Right lung (tissue), 5 donors: ENCODE results near the gene P4HA3. TPM values are rescaled to one million over a fixed set of nuclear protein-coding genes. Genes with fewer than 3 reads are reported as not detected.

ENCODE experiments used
- polyA plus RNA-seq, 5 donors: library from polyadenylated mRNA; unstranded; fragments of 120-200 nt; gene quantifications; one replicate each; pipeline versions ENCODE4 v1.2.1 to v1.2.3, GENCODE V29; 2013; ENCODE audit warnings: inconsistent platforms in 1 of 5, low replicate concordance in 1 of 5; ENCODE audit not compliant: insufficient read length in 5 of 5, insufficient read depth in 1 of 5

Gene P4HA3
- polyA plus RNA-seq, 5 donors: 1.8 to 3.1 (median 2.6) TPM

Other genes starting within 250 kb of the P4HA3 start
- gene C2CD3, start 140.6 kb downstream of the P4HA3 start, polyA plus RNA-seq: 10 to 100 TPM; 20.8 to 30.7 (median 27.8) TPM
- 10 to 100 TPM; 39.9 to 47.4 (median 45.9) TPM for gene PPME1, start 140.4 kb downstream of the P4HA3 start, polyA plus RNA-seq
- 1 to 10 TPM; 3.5 to 6.6 (median 5.3) TPM for gene PGM2L1, start 86.8 kb upstream of the P4HA3 start, polyA plus RNA-seq
- 10 to 100 TPM in 4 of 5 donors, 1 to 10 TPM in 1; 8.0 to 15.5 (median 13.4) TPM for gene KCNE3, start 155.9 kb upstream of the P4HA3 start, polyA plus RNA-seq
- 1 to 10 TPM; 3.1 to 5.4 (median 5.1) TPM for gene LIPT2, start 182.1 kb upstream of the P4HA3 start, polyA plus RNA-seq